GM21717 (cell line): Measurements from ENCODE around the gene THAP9.
"Not testable (repeated sequence)": the region's sequence is repeated elsewhere in the genome, so short reads cannot be mapped to it uniquely, and the experiment has no call there.

Experiments
- ATAC-seq: cut with Tn5 transposase; IDR thresholded peaks from one replicate; pipeline ENCODE4 v1.9.1; 2021; ENCODE audit warnings: mild to moderate bottlenecking, moderate library complexity; ENCODE audit not compliant: unreplicated experiment

Gene THAP9

GRCh38 chr4:82893942-82894341 lies 6.6 kb upstream of the THAP9 start:
- ATAC-seq: no peak

GRCh38 chr4:82896755-82897154 lies 3.8 kb upstream of the THAP9 start:
- ATAC-seq: no peak

- no peak for ATAC-seq
Measured at GRCh38 chr4:82898322-82899243, 2.0 kb upstream of the THAP9 start.

- ATAC-seq: no peak
Measured at GRCh38 chr4:82899374-82900065, 1.0 kb upstream of the THAP9 start.

- peak; percentile 17 for ATAC-seq
Measured at GRCh38 chr4:82900066-82900410, 497 bp upstream of the THAP9 start.

- no peak for ATAC-seq
Measured at GRCh38 chr4:82901183-82901718, 716 bp downstream of the THAP9 start.

GRCh38 chr4:82903737-82904136 lies 3.2 kb downstream of the THAP9 start:
- ATAC-seq: no peak

- ATAC-seq: peak; percentile 53
Measured at GRCh38 chr4:82905205-82905604, 4.7 kb downstream of the THAP9 start.

- peak; percentile 37 for ATAC-seq
Measured at GRCh38 chr4:82906469-82906868, 5.9 kb downstream of the THAP9 start.

GRCh38 chr4:82909326-82909725 lies 8.8 kb downstream of the THAP9 start:
- no peak for ATAC-seq

GRCh38 chr4:82913305-82913704 lies 12.8 kb downstream of the THAP9 start:
- ATAC-seq: no peak

- not testable (repeated sequence) for ATAC-seq
Measured at GRCh38 chr4:82913968-82914367, 13.4 kb downstream of the THAP9 start.

GRCh38 chr4:82918091-82918490 lies 17.6 kb downstream of the THAP9 start:
- no peak for ATAC-seq

- no peak for ATAC-seq
Measured at GRCh38 chr4:82919386-82919785, 18.9 kb downstream of the THAP9 start.

GRCh38 chr4:82921795-82922194 lies 21.3 kb downstream of the THAP9 start:
- no peak for ATAC-seq

GRCh38 chr4:82930848-82931755 lies 30.6 kb downstream of the THAP9 start:
- ATAC-seq: no peak

GRCh38 chr4:82934441-82934840 lies 33.9 kb downstream of the THAP9 start:
- no peak for ATAC-seq

GRCh38 chr4:82939414-82939813 lies 38.9 kb downstream of the THAP9 start:
- no peak for ATAC-seq

- ATAC-seq: no peak
Measured at GRCh38 chr4:82947498-82947897, 47.0 kb downstream of the THAP9 start.

- no peak for ATAC-seq
Measured at GRCh38 chr4:82948647-82949204, 48.2 kb downstream of the THAP9 start.

- no peak for ATAC-seq
Measured at GRCh38 chr4:82951196-82951595, 50.7 kb downstream of the THAP9 start.
